ENCODE data around the gene KRT17. TPM values are rescaled to one million over a fixed set of nuclear protein-coding genes. Genes with fewer than 3 reads are reported as not detected.

KRT17 gene
- total and polyA plus RNA-seq, 2 experiments from 2014 or later: 1.8 to 3.8 TPM

GRCh38 chr17:41651625-41652460, 27.5 kb upstream of the KRT17 start:
- Histone ChIP-seq H3K27me3 (replicated peaks; ENCODE audit: insufficient read depth) (no peaks in the 10 kb centered on the region), H4K20me1 (ENCODE audit: insufficient read depth) (no peaks in the 10 kb centered on the region), H2AFZ (no peak overlapping the region), H3K4me1 (ENCODE audit: insufficient read depth) (0 out of 2 replicates have a peak, but pooled peaks cover 2% of the 10 kb centered on the region), H3K27ac (no peak overlapping the region), H3K79me2 (ENCODE audit: insufficient read depth) (no peaks in the 10 kb centered on the region), H3K9ac (no peak overlapping the region), H3K4me2 (ENCODE audit: unreplicated experiment) (no peak overlapping the region), H3K9me2 (ENCODE audit: insufficient read depth) (no peaks in the 10 kb centered on the region), H3K4me3 (no peak overlapping the region), H3K9me3 (ENCODE audit: low read depth) (no peaks in the 10 kb centered on the region), H3F3A (ENCODE audit: insufficient read depth) (no peaks in the 10 kb centered on the region), H3K36me3 (ENCODE audit: low read depth) (no peaks in the 10 kb centered on the region)
- in situ Hi-C loops (cut with MboI): loop anchor here (25.0 kb wide), 2 partner anchors 315 to 1040 kb away; no protein-coding TSS in a partner anchor
- no peak for TF ChIP-seq EZH2 (IDR thresholded peaks at IDR 0.05; ENCODE audit: insufficient read depth, poor library complexity, severe bottlenecking)
- DNase-seq: no peak
- 76 to 85% methylated on average over 7 to 10 of the region's 13 CpGs for WGBS, 2 experiments (ENCODE audit: low coverage in 1 of 2, low lambda C conversion rate in 2 of 2, missing lambda C conversion rate in 2 of 2)

GRCh38 chr17:41650794-41651624, 26.6 kb upstream of the KRT17 start:
- no peak overlapping the region for H3K4me2 ChIP-seq (ENCODE audit: unreplicated experiment)
- H3K9me3 ChIP-seq (ENCODE audit: low read depth): no peaks in the 10 kb centered on the region
- no peak overlapping the region for H3K9ac ChIP-seq
- peaks cover 4% of the 10 kb centered on the region; the same call in 1 of the 2 replicates for H3K4me1 ChIP-seq (ENCODE audit: insufficient read depth)
- H3K9me2 ChIP-seq (ENCODE audit: insufficient read depth): no peaks in the 10 kb centered on the region
- H3K79me2 ChIP-seq (ENCODE audit: insufficient read depth): no peaks in the 10 kb centered on the region
- no peak overlapping the region for H2AFZ ChIP-seq
- TF ChIP-seq EZH2phosphoT487 (IDR thresholded peaks at IDR 0.05; ENCODE audit: insufficient read depth, low read depth): no peak
- H4K20me1 ChIP-seq (ENCODE audit: insufficient read depth): no peaks in the 10 kb centered on the region
- in situ Hi-C loops (cut with MboI): loop anchor here (25.0 kb wide), 2 partner anchors 314 to 1039 kb away; no protein-coding TSS in a partner anchor
- no peaks in the 10 kb centered on the region for H3K36me3 ChIP-seq (ENCODE audit: low read depth)
- WGBS, 2 experiments (ENCODE audit: low coverage in 1 of 2, low lambda C conversion rate in 2 of 2, missing lambda C conversion rate in 2 of 2): 78 to 84% methylated on average over 11 to 15 of the region's 15 CpGs
- H3F3A ChIP-seq (ENCODE audit: insufficient read depth): no peaks in the 10 kb centered on the region
- no peak overlapping the region for H3K4me3 ChIP-seq
- no peak for DNase-seq
- H3K27ac ChIP-seq: no peak overlapping the region
- no peaks in the 10 kb centered on the region for H3K27me3 ChIP-seq (replicated peaks; ENCODE audit: insufficient read depth)

- H3K9me3 ChIP-seq (ENCODE audit: low read depth): no peaks in the 10 kb centered on the region
- H3K4me3 ChIP-seq: no peak overlapping the region
- TF ChIP-seq EZH2 (IDR thresholded peaks at IDR 0.05; ENCODE audit: insufficient read depth, poor library complexity, severe bottlenecking): no peak
- no peak for TF ChIP-seq EZH2phosphoT487 (IDR thresholded peaks at IDR 0.05; ENCODE audit: insufficient read depth, low read depth)
- no peak overlapping the region for H2AFZ ChIP-seq
- in situ Hi-C loops (cut with MboI): loop anchor here (25.0 kb wide), 2 partner anchors 313 to 1038 kb away; no protein-coding TSS in a partner anchor
- H3K27ac ChIP-seq: no peak overlapping the region
- H3K79me2 ChIP-seq (ENCODE audit: insufficient read depth): no peaks in the 10 kb centered on the region
- DNase-seq: no peak
- H3K9ac ChIP-seq: no peak overlapping the region
- no peaks in the 10 kb centered on the region for H4K20me1 ChIP-seq (ENCODE audit: insufficient read depth)
- whole genome bisulfite sequencing, 2 experiments (ENCODE audit: low coverage in 1 of 2, low lambda C conversion rate in 2 of 2, missing lambda C conversion rate in 2 of 2): 86 to 88% methylated on average over 10 of the region's 10 CpGs
- H3K27me3 ChIP-seq (replicated peaks; ENCODE audit: insufficient read depth): no peaks in the 10 kb centered on the region
- no peak overlapping the region for H3K4me2 ChIP-seq (ENCODE audit: unreplicated experiment)
- H3F3A ChIP-seq (ENCODE audit: insufficient read depth): no peaks in the 10 kb centered on the region
- no peaks in the 10 kb centered on the region for H3K36me3 ChIP-seq (ENCODE audit: low read depth)
- peaks cover 9% of the 10 kb centered on the region; the same call in 1 of the 2 replicates for H3K4me1 ChIP-seq (ENCODE audit: insufficient read depth)
- no peaks in the 10 kb centered on the region for H3K9me2 ChIP-seq (ENCODE audit: insufficient read depth)
Measured at GRCh38 chr17:41649923-41650519, 25.6 kb upstream of the KRT17 start.
